PC-3 (cell line): Measurements from ENCODE around the gene PIAS1.

Experiments used
- CTCF ChIP-seq: fragments of 300-600 bp; sonication (generic); conservative IDR thresholded peaks from 2 replicates; pipeline ENCODE4 v1.5.1; 2017; ENCODE audit warnings: antibody characterized with exemption, low read depth, mild to moderate bottlenecking, low read length
- EZH2phosphoT487 ChIP-seq: fragments of 300-600 bp; sonication (generic); IDR thresholded peaks from 2 replicates; pipeline ENCODE4 v1.6.1; 2018; ENCODE audit warnings: mild to moderate bottlenecking, antibody characterized with exemption, low read length, borderline replicate concordance

- TF ChIP-seq EZH2phosphoT487 = no peak
- TF ChIP-seq CTCF = no peak
These were observed 178.3 kb downstream of the PIAS1 start for GRCh38 chr15:68232449-68232848.
